MCF 10A (cell line): ENCODE data around the gene NRG4. TPM values are rescaled to one million over a fixed set of nuclear protein-coding genes. Genes with fewer than 3 reads are reported as not detected.
"Not testable (repeated sequence)": the region's sequence is repeated elsewhere in the genome, so short reads cannot be mapped to it uniquely, and the experiment has no call there.

ENCODE experiments used
- BruUV-seq: library from RNA; stranded (reverse); fragments of 400-500 nt; replicated peaks from 2 replicates; lab custom pipeline; 2021; lab: Mats Ljungman, UMichigan
- CTCF ChIA-PET: fragments of 300-600 bp; sonication (Branson Sonifier 250); formaldehyde crosslinking; extraction: SDS; loops from one replicate; lab custom pipeline; 2021; ENCODE audit warnings: antibody characterized with exemption, inconsistent platforms; lab: Yijun Ruan, JAX
- POLR2A ChIA-PET: fragments of 300-600, 350-650 bp; sonication (Branson Sonifier 250); formaldehyde crosslinking; extraction: SDS; loops from one replicate; lab custom pipeline; 2020; ENCODE audit warnings: antibody characterized with exemption, inconsistent platforms; lab: Yijun Ruan, JAX
- DNase-seq: peaks from one replicate; pipeline ENCODE4 v3.0.0-alpha.2; 2018; ENCODE audit not compliant: unreplicated experiment
- H3K27ac Mint-ChIP-seq: one replicate; pipeline ENCODE4 v1.8.0; 2022; ENCODE audit warnings: mild to moderate bottlenecking, low read depth, mixed read lengths; ENCODE audit not compliant: unreplicated experiment
- H3K27me3 Mint-ChIP-seq: one replicate; pipeline ENCODE4 v1.8.0; 2022; ENCODE audit warnings: mixed read lengths; ENCODE audit not compliant: insufficient read depth, unreplicated experiment
- H3K36me3 Mint-ChIP-seq: one replicate; pipeline ENCODE4 v1.8.0; 2022; ENCODE audit warnings: mild to moderate bottlenecking, moderate library complexity, mixed read lengths; ENCODE audit not compliant: insufficient read depth, unreplicated experiment
- H3K4me1 Mint-ChIP-seq: one replicate; pipeline ENCODE4 v1.8.0; 2022; ENCODE audit warnings: mixed read lengths; ENCODE audit not compliant: insufficient read depth, unreplicated experiment
- H3K4me3 Mint-ChIP-seq: one replicate; pipeline ENCODE4 v1.8.0; 2022; ENCODE audit warnings: mild to moderate bottlenecking, moderate library complexity, mixed read lengths; ENCODE audit not compliant: unreplicated experiment
- H3K9me3 Mint-ChIP-seq: one replicate; pipeline ENCODE4 v1.8.0; 2022; ENCODE audit warnings: mixed read lengths; ENCODE audit not compliant: unreplicated experiment
- intact Hi-C: fragments of 100-400 bp; cut with micrococcal nuclease; formaldehyde crosslinking; loops from 2 replicates; pipeline ENCODE4 v1.14.1; 2022
- total RNA-seq: library from RNA; stranded (reverse); gene quantifications from 2 replicates; pipeline ENCODE4 v1.2.3, GENCODE V29; 2022
- TF ChIP-seq, protein P1 (sequence below): fragments of 200-600 bp; IDR thresholded peaks from one replicate; pipeline ENCODE4 v1.8.0; 2022; ENCODE audit warnings: antibody characterized with exemption, mild to moderate bottlenecking; ENCODE audit not compliant: unreplicated experiment

The NRG4 gene
- total RNA-seq, 1 experiment from 2014 or later, result not detected

DNA sequence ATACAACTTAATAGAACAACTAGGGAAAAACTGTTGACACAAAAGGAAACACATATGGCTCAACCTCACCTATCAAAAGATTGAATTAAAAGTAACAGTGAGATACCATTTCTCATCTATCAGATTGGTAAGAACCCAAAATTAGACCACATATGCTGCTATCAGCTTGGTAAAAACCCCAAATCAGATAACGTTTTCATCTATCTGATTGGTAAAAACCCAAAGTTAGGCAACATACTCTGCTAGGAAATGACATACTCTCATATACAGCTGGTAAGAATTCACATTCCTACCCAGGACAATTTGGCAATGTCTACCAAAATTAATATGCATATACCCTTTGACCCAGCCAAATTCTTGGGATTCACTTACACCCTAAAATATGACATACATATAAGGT, 26.3 kb downstream of the NRG4 start:
- H3K4me1 Mint-ChIP-seq, result no peaks in the 10 kb centered on the region
- ChIA-PET POLR2A (interaction anchor here (0.7 kb wide), 1 partner anchor 20 kb away, joined by 3 read pairs; no protein-coding TSS in a partner anchor), CTCF (no interaction called here)
- TF ChIP-seq, protein P1, sequence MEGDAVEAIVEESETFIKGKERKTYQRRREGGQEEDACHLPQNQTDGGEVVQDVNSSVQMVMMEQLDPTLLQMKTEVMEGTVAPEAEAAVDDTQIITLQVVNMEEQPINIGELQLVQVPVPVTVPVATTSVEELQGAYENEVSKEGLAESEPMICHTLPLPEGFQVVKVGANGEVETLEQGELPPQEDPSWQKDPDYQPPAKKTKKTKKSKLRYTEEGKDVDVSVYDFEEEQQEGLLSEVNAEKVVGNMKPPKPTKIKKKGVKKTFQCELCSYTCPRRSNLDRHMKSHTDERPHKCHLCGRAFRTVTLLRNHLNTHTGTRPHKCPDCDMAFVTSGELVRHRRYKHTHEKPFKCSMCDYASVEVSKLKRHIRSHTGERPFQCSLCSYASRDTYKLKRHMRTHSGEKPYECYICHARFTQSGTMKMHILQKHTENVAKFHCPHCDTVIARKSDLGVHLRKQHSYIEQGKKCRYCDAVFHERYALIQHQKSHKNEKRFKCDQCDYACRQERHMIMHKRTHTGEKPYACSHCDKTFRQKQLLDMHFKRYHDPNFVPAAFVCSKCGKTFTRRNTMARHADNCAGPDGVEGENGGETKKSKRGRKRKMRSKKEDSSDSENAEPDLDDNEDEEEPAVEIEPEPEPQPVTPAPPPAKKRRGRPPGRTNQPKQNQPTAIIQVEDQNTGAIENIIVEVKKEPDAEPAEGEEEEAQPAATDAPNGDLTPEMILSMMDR, result no peak
- no peaks in the 10 kb centered on the region for H3K36me3 Mint-ChIP-seq
- intact Hi-C loops, result no loop called here
- H3K27ac Mint-ChIP-seq, result no peak overlapping the region
- H3K9me3 Mint-ChIP-seq, result no peaks in the 10 kb centered on the region
- H3K4me3 Mint-ChIP-seq, result no peak overlapping the region
- no peaks in the 10 kb centered on the region for H3K27me3 Mint-ChIP-seq
- no TSS peak for BruUV-seq
- DNase-seq, result no peak

DNA sequence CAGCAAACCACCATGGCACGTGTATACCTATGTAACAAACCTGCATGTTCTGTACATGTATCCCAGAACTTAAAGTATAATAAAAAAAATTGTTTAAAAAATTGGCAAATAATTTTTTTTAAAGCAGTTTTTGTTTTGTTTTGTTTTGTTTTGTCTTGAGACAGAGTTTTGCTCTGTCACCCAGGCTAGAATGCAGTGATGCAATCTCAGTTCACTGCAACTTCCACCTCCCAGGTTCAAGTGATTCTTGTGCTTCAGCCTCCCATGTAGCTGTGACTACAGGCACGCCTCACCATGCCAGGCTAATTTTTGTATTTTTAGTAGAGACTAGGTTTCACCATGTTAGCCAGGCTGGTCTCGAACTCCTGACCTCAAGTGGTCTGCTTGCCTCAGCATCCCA, 27.5 kb downstream of the NRG4 start:
- POLR2A ChIA-PET, H3K9me3 Mint-ChIP-seq, H3K27ac Mint-ChIP-seq, H3K4me3 Mint-ChIP-seq, H3K36me3 Mint-ChIP-seq, H3K4me1 Mint-ChIP-seq, DNase-seq, intact Hi-C loops, H3K27me3 Mint-ChIP-seq, BruUV-seq: not testable (repeated sequence)
- CTCF ChIA-PET, result interaction anchor here (0.6 kb wide), 1 partner anchor 11 kb away, joined by 3 read pairs; no protein-coding TSS in a partner anchor

DNA sequence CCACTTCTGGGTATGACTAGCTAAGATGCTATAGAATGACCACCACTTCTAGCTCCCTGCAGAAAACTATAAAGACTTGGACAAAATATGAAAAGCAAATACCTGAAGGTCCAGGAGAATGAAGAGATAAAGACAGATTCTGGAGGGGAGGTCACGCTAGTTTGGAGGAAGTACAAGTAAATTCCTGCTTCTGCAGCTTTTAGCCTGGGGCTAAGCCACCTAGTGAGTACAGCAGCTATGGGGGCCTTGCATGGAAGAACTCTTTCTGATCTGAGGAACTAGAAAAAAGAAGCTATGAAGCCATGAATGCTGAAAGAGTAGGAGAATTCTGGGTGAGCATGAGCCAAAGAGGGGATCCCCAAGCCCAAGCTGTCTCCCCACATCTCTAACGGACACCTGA, 29.8 kb downstream of the NRG4 start:
- intact Hi-C loops, result no loop called here
- DNase-seq, result no peak
- Mint-ChIP-seq H3K9me3 (no peaks in the 10 kb centered on the region), H3K4me3 (no peak overlapping the region), H3K27ac (no peak overlapping the region), H3K36me3 (no peaks in the 10 kb centered on the region), H3K27me3 (no peaks in the 10 kb centered on the region), H3K4me1 (no peaks in the 10 kb centered on the region)
- BruUV-seq, result no TSS peak
- POLR2A ChIA-PET, result no interaction called here
- CTCF ChIA-PET, result interaction anchor here (0.7 to 0.9 kb wide), 2 partner anchors 52 to 74 kb away, joined by 3 to 4 read pairs; no protein-coding TSS in a partner anchor
- TF ChIP-seq, protein P1, result no peak

DNA sequence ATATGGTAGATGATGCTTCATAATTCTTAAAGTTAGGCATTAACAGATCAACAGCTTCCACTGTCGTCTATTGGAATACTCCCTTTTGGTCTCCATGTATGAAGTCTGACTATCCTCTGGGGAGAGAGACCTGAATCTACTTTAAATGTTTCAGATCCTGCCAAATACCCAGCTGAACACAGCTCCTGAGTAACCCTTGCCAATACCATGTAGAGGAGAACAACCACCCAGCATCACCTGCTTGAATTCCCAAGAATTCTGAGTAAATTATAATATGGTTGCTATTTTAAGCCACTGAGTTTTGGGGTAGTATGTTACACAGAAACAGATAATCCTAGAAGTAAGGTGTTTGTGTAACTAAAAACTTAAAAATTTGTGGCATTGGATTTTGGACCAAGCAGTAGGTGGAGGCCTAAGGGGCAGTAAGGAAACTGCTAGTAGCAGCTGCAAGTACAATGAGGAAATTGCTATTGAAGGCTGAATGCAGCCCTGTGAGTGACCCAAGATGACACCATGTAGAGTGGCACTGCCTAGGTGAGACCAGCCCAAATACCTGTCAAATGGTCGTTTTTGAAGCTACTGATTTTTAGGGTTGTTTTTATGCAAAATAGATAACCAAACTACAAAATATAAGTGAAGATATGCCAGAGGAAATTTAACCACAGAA, 30.9 kb downstream of the NRG4 start:
- BruUV-seq, result no TSS peak
- no peak overlapping the region for H3K4me3 Mint-ChIP-seq

DNA sequence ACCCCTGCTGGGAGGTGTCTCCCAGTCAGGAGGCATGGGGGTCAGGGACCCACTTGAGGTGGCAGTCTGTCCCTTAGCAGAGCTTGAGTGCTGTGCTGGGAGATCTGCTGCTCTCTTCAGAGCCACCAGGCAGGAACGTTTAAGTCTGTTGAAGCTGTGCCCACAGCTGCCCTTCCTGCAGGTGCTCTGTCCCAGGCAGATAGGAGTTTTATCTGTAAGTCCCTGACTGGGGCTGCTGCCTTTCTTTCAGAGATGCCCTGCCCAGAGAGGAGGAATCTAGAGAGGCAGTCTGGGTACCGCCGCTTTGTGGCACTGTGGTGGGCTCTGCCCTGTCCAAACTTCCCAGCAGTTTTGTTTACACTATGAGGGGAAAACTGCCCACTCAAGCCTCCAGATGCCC, 35.5 kb downstream of the NRG4 start:
- BruUV-seq, DNase-seq, intact Hi-C loops, H3K4me1 Mint-ChIP-seq, H3K9me3 Mint-ChIP-seq, H3K36me3 Mint-ChIP-seq, H3K4me3 Mint-ChIP-seq, CTCF ChIA-PET, H3K27ac Mint-ChIP-seq: not testable (repeated sequence)
- peaks cover 10% of the 10 kb centered on the region for H3K27me3 Mint-ChIP-seq
- POLR2A ChIA-PET, result interaction anchor here (1.1 kb wide), 1 partner anchor 10 kb away, joined by 3 read pairs; no protein-coding TSS in a partner anchor

More for the DNA sequence above, 30.9 kb downstream of the NRG4 start:
- Mint-ChIP-seq H3K27me3 (no peaks in the 10 kb centered on the region), H3K4me1 (no peaks in the 10 kb centered on the region), H3K36me3 (no peaks in the 10 kb centered on the region), H3K9me3 (no peaks in the 10 kb centered on the region), H3K27ac (no peak overlapping the region)
- TF ChIP-seq, protein P1, result no peak
- DNase-seq, result no peak
- POLR2A ChIA-PET, result no interaction called here
- CTCF ChIA-PET, result interaction anchor here (0.7 kb wide), 1 partner anchor 89 kb away, joined by 5 read pairs; no protein-coding TSS in a partner anchor
- intact Hi-C loops, result no loop called here
